HG02885 (cell line): ENCODE measurements around the gene SLC6A1.
"Not testable (repeated sequence)": the region's sequence is repeated elsewhere in the genome, so short reads cannot be mapped to it uniquely, and the experiment has no call there.

Source experiments
- ATAC-seq: cut with Tn5 transposase; IDR thresholded peaks from one replicate; pipeline ENCODE4 v1.9.1; 2021; ENCODE audit warnings: mild to moderate bottlenecking; ENCODE audit not compliant: unreplicated experiment, poor library complexity

The SLC6A1 gene

GRCh38 chr3:11055496-11055895 lies 62.9 kb downstream of the SLC6A1 start:
- no peak for ATAC-seq

GRCh38 chr3:11056531-11057050 lies 64.0 kb downstream of the SLC6A1 start:
- no peak for ATAC-seq

GRCh38 chr3:11057655-11058054 lies 65.1 kb downstream of the SLC6A1 start:
- no peak for ATAC-seq

GRCh38 chr3:11059090-11059798 lies 66.7 kb downstream of the SLC6A1 start:
- ATAC-seq: no peak

GRCh38 chr3:11059799-11060115 lies 67.2 kb downstream of the SLC6A1 start:
- no peak for ATAC-seq

- no peak for ATAC-seq
Observed at GRCh38 chr3:11060500-11061251, 68.1 kb downstream of the SLC6A1 start.

- ATAC-seq: not testable (repeated sequence)
Observed at GRCh38 chr3:11061268-11061871, 68.8 kb downstream of the SLC6A1 start.

GRCh38 chr3:11062704-11063103 lies 70.2 kb downstream of the SLC6A1 start:
- no peak for ATAC-seq

- ATAC-seq: no peak
Observed at GRCh38 chr3:11071096-11071755, 78.7 kb downstream of the SLC6A1 start.

- ATAC-seq: no peak
Observed at GRCh38 chr3:11072631-11073030, 80.1 kb downstream of the SLC6A1 start.

- no peak for ATAC-seq
Observed at GRCh38 chr3:11074011-11074410, 81.5 kb downstream of the SLC6A1 start.

GRCh38 chr3:11074451-11074850 lies 81.9 kb downstream of the SLC6A1 start:
- ATAC-seq: no peak

GRCh38 chr3:11075122-11075521 lies 82.6 kb downstream of the SLC6A1 start:
- ATAC-seq: not testable (repeated sequence)

GRCh38 chr3:11076711-11077110 lies 84.2 kb downstream of the SLC6A1 start:
- no peak for ATAC-seq

GRCh38 chr3:11077466-11077865 lies 84.9 kb downstream of the SLC6A1 start:
- no peak for ATAC-seq

GRCh38 chr3:11078826-11079515 lies 86.4 kb downstream of the SLC6A1 start:
- no peak for ATAC-seq

GRCh38 chr3:11080492-11080891 lies 87.9 kb downstream of the SLC6A1 start:
- no peak for ATAC-seq

- no peak for ATAC-seq
Observed at GRCh38 chr3:11084098-11084497, 91.5 kb downstream of the SLC6A1 start.

GRCh38 chr3:11084677-11085076 lies 92.1 kb downstream of the SLC6A1 start:
- no peak for ATAC-seq
